Measurements from ENCODE around the gene ARHGEF37. TPM values are rescaled to one million over a fixed set of nuclear protein-coding genes. Genes with fewer than 3 reads are reported as not detected.

Gene ARHGEF37
- total and polyA plus RNA-seq, 7 experiments from 2014 or later: 0.43 to 1.8 (median 0.60) TPM; not detected in 1

GRCh38 chr5:149572170-149572569 is 9.1 kb upstream of the ARHGEF37 start:
- peaks cover 0 to 9% of the 10 kb centered on the region in 2 donors for H3K4me1 ChIP-seq (ENCODE audit: control insufficient read depth in 2 of 2, insufficient read depth in 2 of 2, low read length in 2 of 2)
- H3K36me3 ChIP-seq (ENCODE audit: control insufficient read depth in 2 of 3, insufficient read depth in 3 of 3, low read length in 3 of 3): no peaks in the 10 kb centered on the region
- ChIA-PET POLR2A (no interaction called here), CTCF (interaction anchor here (0.6 to 1.4 kb wide), 2 partner anchors 9 to 840 kb away, joined by 3 read pairs; no protein-coding TSS in a partner anchor)
- H3K27ac ChIP-seq (ENCODE audit: low read depth, low read length): no peak overlapping the region
- intact Hi-C loops (cut with micrococcal nuclease): no loop called here
- H3K9me3 Mint-ChIP-seq: no peaks in the 10 kb centered on the region
- H3K27me3 Mint-ChIP-seq: no peaks in the 10 kb centered on the region
- H3K27ac Mint-ChIP-seq: no peak overlapping the region
- no peak for DNase-seq
- no peak for ATAC-seq
- peaks cover 0 to 8% (median 0%) of the 10 kb centered on the region in 5 donors for H3K36me3 Mint-ChIP-seq
- no peaks in the 10 kb centered on the region for H3K9me3 ChIP-seq (ENCODE audit: control insufficient read depth in 2 of 3, low read length in 3 of 3)
- no peak overlapping the region for H3K4me3 ChIP-seq (ENCODE audit: low read length)
- H3K27me3 ChIP-seq (ENCODE audit: control insufficient read depth in 2 of 2, insufficient read depth in 2 of 2, low read length in 2 of 2): no peaks in the 10 kb centered on the region
- H3K4me3 Mint-ChIP-seq: no peak overlapping the region
- peaks cover 0 to 23% (median 15%) of the 10 kb centered on the region in 7 donors for H3K4me1 Mint-ChIP-seq

- H3K27me3 Mint-ChIP-seq: no peaks in the 10 kb centered on the region
- CTCF ChIA-PET: interaction anchor here (1.4 kb wide), 1 partner anchor 10 kb away, joined by 3 read pairs; no protein-coding TSS in a partner anchor
Observed at GRCh38 chr5:149572576-149573231, 8.6 kb upstream of the ARHGEF37 start.

GRCh38 chr5:149575131-149575530 is 6.2 kb upstream of the ARHGEF37 start:
- H3K4me3 Mint-ChIP-seq: no peak overlapping the region
- ChIA-PET POLR2A (interaction anchor here (0.6 to 1.9 kb wide), 2 partner anchors 12 to 24 kb away, joined by 3 to 8 read pairs; partner anchors contain the start of gene CSNK1A1), CTCF (no interaction called here)
- DNase-seq: no peak
- Histone ChIP-seq H3K27ac (ENCODE audit: low read depth, low read length) (no peak overlapping the region), H3K36me3 (ENCODE audit: control insufficient read depth in 2 of 3, insufficient read depth in 3 of 3, low read length in 3 of 3) (no peaks in the 10 kb centered on the region), H3K27me3 (ENCODE audit: control insufficient read depth in 2 of 2, insufficient read depth in 2 of 2, low read length in 2 of 2) (no peaks in the 10 kb centered on the region), H3K4me1 (ENCODE audit: control insufficient read depth in 2 of 2, insufficient read depth in 2 of 2, low read length in 2 of 2) (peaks cover 0 to 9% of the 10 kb centered on the region in 2 donors), H3K4me3 (ENCODE audit: low read length) (no peak overlapping the region), H3K9me3 (ENCODE audit: control insufficient read depth in 2 of 3, low read length in 3 of 3) (no peaks in the 10 kb centered on the region)
- no peaks in the 10 kb centered on the region for H3K9me3 Mint-ChIP-seq
- H3K27me3 Mint-ChIP-seq: peaks cover 0 to 7% (median 0%) of the 10 kb centered on the region in 5 donors
- peaks cover 0 to 8% (median 0%) of the 10 kb centered on the region in 5 donors for H3K36me3 Mint-ChIP-seq
- peaks cover 0 to 23% (median 15%) of the 10 kb centered on the region in 7 donors for H3K4me1 Mint-ChIP-seq
- no peak for ATAC-seq
- peak overlapping the region in 2 of 9 donors; percentile 0 to 8 for H3K27ac Mint-ChIP-seq
- intact Hi-C loops (cut with micrococcal nuclease): no loop called here

More at GRCh38 chr5:149572576-149573231, 8.6 kb upstream of the ARHGEF37 start:
- Mint-ChIP-seq H3K4me1 (peaks cover 0 to 23% (median 15%) of the 10 kb centered on the region in 7 donors), H3K4me3 (no peak overlapping the region), H3K36me3 (peaks cover 0 to 8% (median 0%) of the 10 kb centered on the region in 5 donors), H3K9me3 (no peaks in the 10 kb centered on the region), H3K27ac (no peak overlapping the region)
- Histone ChIP-seq H3K4me1 (ENCODE audit: control insufficient read depth in 2 of 2, insufficient read depth in 2 of 2, low read length in 2 of 2) (peaks cover 0 to 9% of the 10 kb centered on the region in 2 donors), H3K9me3 (ENCODE audit: control insufficient read depth in 2 of 3, low read length in 3 of 3) (no peaks in the 10 kb centered on the region), H3K36me3 (ENCODE audit: control insufficient read depth in 2 of 3, insufficient read depth in 3 of 3, low read length in 3 of 3) (no peaks in the 10 kb centered on the region), H3K27me3 (ENCODE audit: control insufficient read depth in 2 of 2, insufficient read depth in 2 of 2, low read length in 2 of 2) (no peaks in the 10 kb centered on the region), H3K27ac (ENCODE audit: low read depth, low read length) (no peak overlapping the region), H3K4me3 (ENCODE audit: low read length) (no peak overlapping the region)
- DNase-seq (no peak), ATAC-seq (no peak)
- POLR2A ChIA-PET: no interaction called here
- intact Hi-C loops (cut with micrococcal nuclease): no loop called here

- no peaks in the 10 kb centered on the region for H3K36me3 ChIP-seq (ENCODE audit: control insufficient read depth in 2 of 3, insufficient read depth in 3 of 3, low read length in 3 of 3)
- H3K9me3 Mint-ChIP-seq: no peaks in the 10 kb centered on the region
- ATAC-seq: peak; percentile 42
- peaks cover 0 to 13% of the 10 kb centered on the region in 2 donors for H3K4me1 ChIP-seq (ENCODE audit: control insufficient read depth in 2 of 2, insufficient read depth in 2 of 2, low read length in 2 of 2)
- H3K9me3 ChIP-seq (ENCODE audit: control insufficient read depth in 2 of 3, low read length in 3 of 3): no peaks in the 10 kb centered on the region
- H3K27me3 ChIP-seq (ENCODE audit: control insufficient read depth in 2 of 2, insufficient read depth in 2 of 2, low read length in 2 of 2): no peaks in the 10 kb centered on the region
- no peak overlapping the region for H3K4me3 ChIP-seq (ENCODE audit: low read length)
- H3K4me1 Mint-ChIP-seq: peaks cover 0 to 32% (median 23%) of the 10 kb centered on the region in 7 donors
- H3K27ac Mint-ChIP-seq: peak overlapping the region; percentile 74 to 92 (median 83)
- no peak overlapping the region for H3K27ac ChIP-seq (ENCODE audit: low read depth, low read length)
- intact Hi-C loops (cut with micrococcal nuclease): loop anchor here in 1 of 2 donors (1.0 kb wide), 1 partner anchor 25 kb away; the partner anchor contains the start of gene CSNK1A1
- POLR2A ChIA-PET: interaction anchor here (0.8 to 1.9 kb wide), 3 partner anchors 25 to 73 kb away, joined by 5 to 8 read pairs (median 6); partner anchors contain the start of gene CSNK1A1
- peaks cover 0 to 15% (median 0%) of the 10 kb centered on the region in 5 donors for H3K27me3 Mint-ChIP-seq
- DNase-seq: peak in 6 of 9 donors; percentile 12 to 53 (median 38)
- peak overlapping the region in 6 of 10 donors; percentile 12 to 63 (median 34) for H3K4me3 Mint-ChIP-seq
- H3K36me3 Mint-ChIP-seq: peaks cover 0 to 8% (median 0%) of the 10 kb centered on the region in 5 donors
- CTCF ChIA-PET: no interaction called here
Observed at GRCh38 chr5:149576021-149576420, 5.3 kb upstream of the ARHGEF37 start.

GRCh38 chr5:149578896-149579295 is 2.4 kb upstream of the ARHGEF37 start:
- ChIA-PET POLR2A (interaction anchor here (1.0 kb wide), 1 partner anchor 13 kb away, joined by 3 read pairs; no protein-coding TSS in a partner anchor), CTCF (interaction anchor here (0.8 kb wide), 1 partner anchor 1099 kb away, joined by 3 read pairs; no protein-coding TSS in a partner anchor)
- Histone ChIP-seq H3K9me3 (ENCODE audit: control insufficient read depth in 2 of 3, low read length in 3 of 3) (no peaks in the 10 kb centered on the region), H3K4me3 (ENCODE audit: low read length) (no peak overlapping the region), H3K27ac (ENCODE audit: low read depth, low read length) (no peak overlapping the region), H3K4me1 (ENCODE audit: control insufficient read depth in 2 of 2, insufficient read depth in 2 of 2, low read length in 2 of 2) (peaks cover 0 to 13% of the 10 kb centered on the region in 2 donors), H3K36me3 (ENCODE audit: control insufficient read depth in 2 of 3, insufficient read depth in 3 of 3, low read length in 3 of 3) (no peaks in the 10 kb centered on the region), H3K27me3 (ENCODE audit: control insufficient read depth in 2 of 2, insufficient read depth in 2 of 2, low read length in 2 of 2) (no peaks in the 10 kb centered on the region)
- peaks cover 0 to 22% (median 0%) of the 10 kb centered on the region in 5 donors for H3K27me3 Mint-ChIP-seq
- ATAC-seq (no peak), DNase-seq (no peak)
- H3K4me3 Mint-ChIP-seq: no peak overlapping the region
- H3K9me3 Mint-ChIP-seq: no peaks in the 10 kb centered on the region
- no peak overlapping the region for H3K27ac Mint-ChIP-seq
- intact Hi-C loops (cut with micrococcal nuclease): no loop called here
- peaks cover 0 to 40% (median 23%) of the 10 kb centered on the region in 7 donors for H3K4me1 Mint-ChIP-seq
- peaks cover 0 to 8% (median 0%) of the 10 kb centered on the region in 5 donors for H3K36me3 Mint-ChIP-seq

GRCh38 chr5:149580808-149581191 is 498 bp upstream of the ARHGEF37 start:
- no peaks in the 10 kb centered on the region for H3K9me3 Mint-ChIP-seq
- H3K36me3 Mint-ChIP-seq: peaks cover 0 to 10% (median 0%) of the 10 kb centered on the region in 5 donors
- peak overlapping the region; percentile 51 for H3K4me3 ChIP-seq (ENCODE audit: low read length)
- no peaks in the 10 kb centered on the region for H3K36me3 ChIP-seq (ENCODE audit: control insufficient read depth in 2 of 3, insufficient read depth in 3 of 3, low read length in 3 of 3)
- H3K4me1 ChIP-seq (ENCODE audit: control insufficient read depth in 2 of 2, insufficient read depth in 2 of 2, low read length in 2 of 2): peaks cover 0 to 12% of the 10 kb centered on the region in 2 donors
- intact Hi-C loops (cut with micrococcal nuclease): loop anchor here in 1 of 2 donors (5.0 kb wide), 1 partner anchor 37 kb away; no protein-coding TSS in a partner anchor
- H3K9me3 ChIP-seq (ENCODE audit: control insufficient read depth in 2 of 3, low read length in 3 of 3): no peaks in the 10 kb centered on the region
- peaks cover 0 to 22% (median 0%) of the 10 kb centered on the region in 5 donors for H3K27me3 Mint-ChIP-seq
- H3K4me1 Mint-ChIP-seq: peaks cover 0 to 29% (median 19%) of the 10 kb centered on the region in 7 donors
- H3K27ac Mint-ChIP-seq: peak overlapping the region in 5 of 9 donors; percentile 41 to 68 (median 54)
- no peak overlapping the region for H3K27ac ChIP-seq (ENCODE audit: low read depth, low read length)
- H3K27me3 ChIP-seq (ENCODE audit: control insufficient read depth in 2 of 2, insufficient read depth in 2 of 2, low read length in 2 of 2): no peaks in the 10 kb centered on the region
- ATAC-seq: no peak
- peak overlapping the region; percentile 77 to 88 (median 80) for H3K4me3 Mint-ChIP-seq
- POLR2A ChIA-PET: interaction anchor here (1.8 kb wide), 1 partner anchor 30 kb away, joined by 5 read pairs; the partner anchor contains the start of gene CSNK1A1
- CTCF ChIA-PET: no interaction called here
- DNase-seq: no peak
